SJCRH30 (cell line): ENCODE measurements around the gene TMEM45A. TPM values are rescaled to one million over a fixed set of nuclear protein-coding genes. Genes with fewer than 3 reads are reported as not detected.
"Not testable (repeated sequence)": the region's sequence is repeated elsewhere in the genome, so short reads cannot be mapped to it uniquely, and the experiment has no call there.

ENCODE experiments used
- DNase-seq, 2 experiments: peaks; one replicate each; pipeline ENCODE4 v3.0.0-alpha.2; 2015 to 2020
- H3K27ac ChIP-seq: fragments of 250-450 bp; sonication (Bioruptor Pico); 2 replicates; pipeline ENCODE4 v1.5.1; 2020; ENCODE audit warnings: mild to moderate bottlenecking, moderate library complexity
- H3K27me3 ChIP-seq: fragments of 250-450 bp; sonication (Bioruptor Pico); 2 replicates; pipeline ENCODE4 v1.5.1; 2020; ENCODE audit warnings: mild to moderate bottlenecking, moderate library complexity
- H3K36me3 ChIP-seq: fragments of 250-450 bp; sonication (Bioruptor Pico); 2 replicates; pipeline ENCODE4 v1.5.1; 2020; ENCODE audit warnings: mild to moderate bottlenecking, moderate library complexity
- H3K4me1 ChIP-seq: fragments of 250-450 bp; sonication (Bioruptor Pico); 2 replicates; pipeline ENCODE4 v1.5.1; 2020; ENCODE audit warnings: mild to moderate bottlenecking, moderate library complexity
- H3K4me3 ChIP-seq: fragments of 250-450 bp; sonication (Bioruptor Pico); 2 replicates; pipeline ENCODE4 v1.5.1; 2020; ENCODE audit warnings: mild to moderate bottlenecking, moderate library complexity
- H3K9me3 ChIP-seq: fragments of 250-450 bp; sonication (Bioruptor Pico); replicated peaks from 2 replicates; pipeline ENCODE4 v1.5.1; 2020; ENCODE audit warnings: mild to moderate bottlenecking, moderate library complexity
- total RNA-seq: library from RNA; depleted of rRNA; stranded (reverse); fragments of >200 nt; shearing (Covaris generic); gene quantifications from 2 replicates; pipeline ENCODE4 v1.2.3, GENCODE V29; 2014

The TMEM45A gene
- total RNA-seq, 1 experiment from 2014 or later = 30.2 TPM

GRCh38 chr3:100468676-100469075, 23.7 kb upstream of the TMEM45A start:
- Histone ChIP-seq H3K4me3 (no peak overlapping the region), H3K36me3 (no peaks in the 10 kb centered on the region), H3K9me3 (peaks cover 16% of the 10 kb centered on the region), H3K4me1 (0 out of 2 replicates have a peak, but pooled peaks cover under 1% of the 10 kb centered on the region), H3K27ac (no peak overlapping the region), H3K27me3 (no peaks in the 10 kb centered on the region)
- DNase-seq = no peak

GRCh38 chr3:100470951-100471350, 21.5 kb upstream of the TMEM45A start:
- Histone ChIP-seq H3K4me1 (no peaks in the 10 kb centered on the region), H3K9me3 (peaks cover 16% of the 10 kb centered on the region), H3K4me3 (no peak overlapping the region), H3K27me3 (no peaks in the 10 kb centered on the region), H3K27ac (no peak overlapping the region), H3K36me3 (no peaks in the 10 kb centered on the region)
- DNase-seq = no peak

GRCh38 chr3:100471444-100471843, 21.0 kb upstream of the TMEM45A start:
- Histone ChIP-seq H3K9me3 (peaks cover 18% of the 10 kb centered on the region), H3K4me1 (no peaks in the 10 kb centered on the region), H3K36me3 (no peaks in the 10 kb centered on the region), H3K27me3 (no peaks in the 10 kb centered on the region), H3K4me3 (no peak overlapping the region), H3K27ac (no peak overlapping the region)
- DNase-seq = no peak

- H3K4me3 ChIP-seq, H3K4me1 ChIP-seq, H3K27me3 ChIP-seq, H3K36me3 ChIP-seq, H3K9me3 ChIP-seq, DNase-seq, H3K27ac ChIP-seq: not testable (repeated sequence)
Observed at GRCh38 chr3:100477851-100478360, 14.5 kb upstream of the TMEM45A start.

GRCh38 chr3:100478521-100478920, 13.9 kb upstream of the TMEM45A start:
- not testable (repeated sequence) for H3K36me3 ChIP-seq, H3K27ac ChIP-seq, H3K27me3 ChIP-seq, H3K4me3 ChIP-seq, DNase-seq, H3K4me1 ChIP-seq, H3K9me3 ChIP-seq

- 0 out of 2 replicates have a peak, but pooled peaks cover 3% of the 10 kb centered on the region for H3K9me3 ChIP-seq
- no peaks in the 10 kb centered on the region for H3K4me1 ChIP-seq
- DNase-seq = no peak
- H3K27ac ChIP-seq = no peak overlapping the region
- no peaks in the 10 kb centered on the region for H3K36me3 ChIP-seq
- peaks cover 4% of the 10 kb centered on the region; the same call in 1 of the 2 replicates for H3K27me3 ChIP-seq
- H3K4me3 ChIP-seq = no peak overlapping the region
Observed at GRCh38 chr3:100480081-100480480, 12.3 kb upstream of the TMEM45A start.

- Histone ChIP-seq H3K27me3 (peaks cover 4% of the 10 kb centered on the region; the same call in 1 of the 2 replicates), H3K27ac (no peak overlapping the region), H3K36me3 (no peaks in the 10 kb centered on the region), H3K9me3 (no peaks in the 10 kb centered on the region), H3K4me3 (no peak overlapping the region), H3K4me1 (no peaks in the 10 kb centered on the region)
- no peak for DNase-seq
Observed at GRCh38 chr3:100482176-100482575, 10.2 kb upstream of the TMEM45A start.

GRCh38 chr3:100483529-100483928, 8.9 kb upstream of the TMEM45A start:
- no peaks in the 10 kb centered on the region for H3K36me3 ChIP-seq
- no peak overlapping the region for H3K4me3 ChIP-seq
- no peaks in the 10 kb centered on the region for H3K9me3 ChIP-seq
- H3K27me3 ChIP-seq = peaks cover 4% of the 10 kb centered on the region; the same call in 1 of the 2 replicates
- no peak overlapping the region for H3K27ac ChIP-seq
- DNase-seq = no peak
- no peaks in the 10 kb centered on the region for H3K4me1 ChIP-seq

- DNase-seq = no peak
Observed at GRCh38 chr3:100486808-100487207, 5.6 kb upstream of the TMEM45A start.

GRCh38 chr3:100489118-100489517, 3.3 kb upstream of the TMEM45A start:
- peaks cover 6% of the 10 kb centered on the region; the same call in 1 of the 2 replicates for H3K4me1 ChIP-seq
- no peak for DNase-seq
- no peaks in the 10 kb centered on the region for H3K27me3 ChIP-seq

More at GRCh38 chr3:100486808-100487207, 5.6 kb upstream of the TMEM45A start:
- H3K36me3 ChIP-seq = no peaks in the 10 kb centered on the region
- peaks cover 6% of the 10 kb centered on the region; the same call in 1 of the 2 replicates for H3K4me1 ChIP-seq
- peaks cover 4% of the 10 kb centered on the region; the same call in 1 of the 2 replicates for H3K27me3 ChIP-seq
- no peaks in the 10 kb centered on the region for H3K9me3 ChIP-seq
- H3K4me3 ChIP-seq = no peak overlapping the region
- no peak overlapping the region for H3K27ac ChIP-seq

GRCh38 chr3:100496711-100497261, 4.4 kb downstream of the TMEM45A start:
- H3K4me1 ChIP-seq = peaks cover 7% of the 10 kb centered on the region
- no peak overlapping the region for H3K27ac ChIP-seq
- no peaks in the 10 kb centered on the region for H3K36me3 ChIP-seq
- no peaks in the 10 kb centered on the region for H3K9me3 ChIP-seq
- no peak for DNase-seq
- no peak overlapping the region for H3K4me3 ChIP-seq
- H3K27me3 ChIP-seq = no peaks in the 10 kb centered on the region

More at GRCh38 chr3:100489118-100489517, 3.3 kb upstream of the TMEM45A start:
- H3K27ac ChIP-seq = no peak overlapping the region
- no peak overlapping the region for H3K4me3 ChIP-seq
- H3K9me3 ChIP-seq = no peaks in the 10 kb centered on the region
- no peaks in the 10 kb centered on the region for H3K36me3 ChIP-seq

GRCh38 chr3:100499651-100500050, 7.2 kb downstream of the TMEM45A start:
- H3K36me3 ChIP-seq = no peaks in the 10 kb centered on the region
- H3K27me3 ChIP-seq = no peaks in the 10 kb centered on the region
- no peaks in the 10 kb centered on the region for H3K9me3 ChIP-seq
- H3K4me1 ChIP-seq = peaks cover 7% of the 10 kb centered on the region; the same call in 1 of the 2 replicates
- H3K4me3 ChIP-seq = no peak overlapping the region
- DNase-seq = no peak
- H3K27ac ChIP-seq = no peak overlapping the region

- Histone ChIP-seq H3K27me3 (no peaks in the 10 kb centered on the region), H3K36me3 (no peaks in the 10 kb centered on the region), H3K4me3 (no peak overlapping the region), H3K27ac (no peak overlapping the region), H3K9me3 (no peaks in the 10 kb centered on the region), H3K4me1 (peaks cover 7% of the 10 kb centered on the region; the same call in 1 of the 2 replicates)
- no peak for DNase-seq
Observed at GRCh38 chr3:100500320-100500880, 8.0 kb downstream of the TMEM45A start.

GRCh38 chr3:100503448-100503847, 11.0 kb downstream of the TMEM45A start:
- Histone ChIP-seq H3K36me3 (no peaks in the 10 kb centered on the region), H3K27ac (no peak overlapping the region), H3K4me3 (no peak overlapping the region), H3K4me1 (no peaks in the 10 kb centered on the region; the same call in 1 of the 2 replicates), H3K27me3 (no peaks in the 10 kb centered on the region), H3K9me3 (no peaks in the 10 kb centered on the region)
- no peak for DNase-seq

GRCh38 chr3:100506355-100506754, 13.9 kb downstream of the TMEM45A start:
- Histone ChIP-seq H3K4me3 (no peak overlapping the region), H3K9me3 (no peaks in the 10 kb centered on the region), H3K27ac (no peak overlapping the region), H3K4me1 (no peaks in the 10 kb centered on the region), H3K27me3 (no peaks in the 10 kb centered on the region), H3K36me3 (no peaks in the 10 kb centered on the region)
- no peak for DNase-seq
